Stimulated activated CD8-positive, alpha-beta memory T cell treated with anti-CD3 and anti-CD28 coated beads, Interleukin-12 subunit alpha, Interleukin-12 subunit beta, amount 100 ng/mL, for 1 hour (primary cell): Measurements from ENCODE around the gene FBN2.
"Not testable (repeated sequence)": the region's sequence is repeated elsewhere in the genome, so short reads cannot be mapped to it uniquely, and the experiment has no call there.

Experiments used
- DNase-seq: peaks from one replicate; pipeline ENCODE4 v3.0.0-alpha.2; 2020; ENCODE audit warnings: low read depth

The FBN2 gene

DNA sequence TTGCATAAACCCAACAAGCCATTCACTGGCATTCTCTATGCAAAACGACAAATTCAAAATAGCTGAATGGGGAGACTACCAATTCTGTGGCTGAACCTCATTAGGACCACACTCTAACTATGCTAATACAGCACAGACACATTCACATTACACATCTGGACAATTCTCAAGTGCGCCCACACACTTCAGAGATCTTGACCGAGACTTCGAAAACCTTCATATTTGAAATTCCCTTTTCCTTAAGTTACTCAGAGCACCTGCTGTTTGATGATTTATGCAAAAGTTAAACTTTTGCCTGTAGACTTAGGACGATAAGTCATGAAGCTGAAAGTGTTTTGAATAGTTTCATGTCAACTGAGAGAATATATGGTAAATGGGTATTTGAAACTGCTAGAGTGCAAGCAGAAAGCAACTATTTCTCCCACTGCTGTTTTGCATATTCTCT is 111.9 kb downstream of the FBN2 start:
- no peak for DNase-seq

DNA sequence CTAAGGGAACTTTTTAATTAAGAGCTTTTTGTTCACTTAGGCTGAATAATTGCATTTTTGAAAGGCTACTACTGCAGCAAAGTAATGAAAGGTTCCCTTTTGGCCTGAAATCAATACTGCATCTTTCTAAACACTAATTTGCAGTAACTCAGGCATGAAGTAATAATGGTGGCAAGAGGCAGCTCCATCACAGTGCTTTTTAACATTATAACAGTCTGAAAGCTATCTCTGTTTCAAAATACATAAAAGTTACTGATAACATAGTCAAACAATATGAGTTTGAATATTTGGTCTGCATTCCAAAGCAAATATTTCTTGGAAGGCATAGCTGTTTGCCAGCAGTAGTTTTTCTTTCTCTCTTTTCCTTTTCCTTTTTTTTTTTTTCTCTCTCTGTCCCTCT is 113.4 kb downstream of the FBN2 start:
- DNase-seq, result no peak

DNA sequence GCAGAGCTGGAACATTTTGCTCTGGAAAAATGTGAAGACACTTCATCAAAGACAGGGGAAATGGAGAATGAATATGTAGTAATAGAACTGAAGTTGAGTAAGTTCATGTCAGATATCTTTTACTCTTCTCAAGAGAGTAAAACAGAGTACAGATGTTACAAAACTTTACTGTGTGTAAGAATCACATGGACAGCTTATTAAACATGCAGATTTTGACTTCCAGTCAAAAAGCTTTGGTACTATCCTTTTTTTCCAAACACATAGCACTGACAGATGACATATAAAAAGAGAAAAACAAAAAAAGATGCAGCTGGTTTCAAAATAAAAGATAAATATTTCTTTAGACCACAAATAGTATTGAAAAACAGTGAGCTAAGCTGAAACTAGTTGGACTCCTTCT is 115.4 kb downstream of the FBN2 start:
- no peak for DNase-seq

DNA sequence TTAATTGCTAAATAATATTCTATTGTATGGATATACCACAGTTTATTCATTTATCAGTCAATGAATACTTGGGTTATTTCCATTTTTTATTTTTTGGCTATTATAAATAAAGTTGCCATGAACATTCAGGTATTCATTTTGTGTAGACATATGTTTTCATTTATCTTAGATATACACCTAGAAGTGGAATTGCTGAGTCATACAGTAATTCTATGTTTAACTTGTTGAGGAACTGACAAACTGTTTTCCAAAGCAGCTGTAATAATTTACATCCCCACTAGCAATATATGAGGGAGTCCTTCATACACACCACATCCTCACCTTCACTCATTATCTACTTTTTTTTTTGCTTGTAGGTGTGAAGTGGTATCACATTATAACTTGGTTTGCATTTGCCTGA is 123.6 kb downstream of the FBN2 start:
- no peak for DNase-seq

DNA sequence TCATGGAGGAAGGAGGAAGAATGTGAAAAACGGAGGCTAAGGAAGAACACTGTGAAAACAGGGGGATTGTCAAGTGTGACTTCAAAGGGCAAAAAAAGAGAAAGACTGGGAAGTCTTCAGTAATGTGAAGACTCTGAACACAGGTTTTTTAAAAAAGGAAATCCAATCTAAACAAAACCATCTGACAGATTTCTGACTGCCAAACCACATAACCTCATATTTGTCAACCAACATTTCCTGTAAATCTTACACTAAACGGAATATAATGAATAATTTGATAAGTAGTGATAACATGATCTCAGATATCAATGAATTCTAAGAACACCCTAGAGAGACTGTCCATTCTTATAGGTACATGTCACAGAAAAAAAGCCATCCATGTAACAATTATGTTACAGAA is 124.7 kb downstream of the FBN2 start:
- no peak for DNase-seq

DNA sequence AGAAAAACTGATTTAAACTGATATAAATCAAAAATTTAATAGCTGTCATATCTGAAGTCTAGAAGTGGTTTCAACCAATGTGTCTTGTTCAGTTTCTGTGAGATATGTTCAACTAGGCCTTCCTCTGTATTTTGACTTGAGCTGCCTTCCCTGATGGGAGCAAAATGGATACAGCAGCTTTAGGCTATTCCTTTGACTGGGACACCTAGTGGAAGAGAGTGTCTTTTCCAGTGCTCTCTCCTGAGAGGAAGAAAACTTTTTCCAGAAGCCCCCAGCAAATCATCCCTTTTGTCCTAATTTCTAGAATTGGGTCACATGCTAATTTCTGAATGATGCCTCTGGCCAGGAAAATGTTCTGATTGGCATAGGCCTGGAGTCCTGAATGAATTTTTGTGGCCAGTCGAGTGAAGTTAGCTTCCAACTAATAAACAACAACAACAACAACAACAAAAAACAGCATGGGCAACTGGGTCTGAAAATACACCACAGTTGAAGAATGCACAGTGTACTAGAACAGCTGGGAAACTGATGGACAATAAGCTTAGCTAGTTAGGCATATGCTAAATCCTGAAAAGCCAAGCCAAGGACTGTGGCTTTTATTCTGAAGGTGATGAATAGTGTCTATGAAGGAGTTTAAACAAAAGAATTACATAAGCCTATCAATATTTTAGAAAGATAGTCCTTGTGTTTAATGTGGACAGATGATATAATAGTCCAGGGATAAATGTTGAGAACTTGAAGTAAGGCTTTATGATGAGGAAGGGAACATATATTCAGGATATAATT is 125.7 kb downstream of the FBN2 start:
- DNase-seq, result no peak

DNA sequence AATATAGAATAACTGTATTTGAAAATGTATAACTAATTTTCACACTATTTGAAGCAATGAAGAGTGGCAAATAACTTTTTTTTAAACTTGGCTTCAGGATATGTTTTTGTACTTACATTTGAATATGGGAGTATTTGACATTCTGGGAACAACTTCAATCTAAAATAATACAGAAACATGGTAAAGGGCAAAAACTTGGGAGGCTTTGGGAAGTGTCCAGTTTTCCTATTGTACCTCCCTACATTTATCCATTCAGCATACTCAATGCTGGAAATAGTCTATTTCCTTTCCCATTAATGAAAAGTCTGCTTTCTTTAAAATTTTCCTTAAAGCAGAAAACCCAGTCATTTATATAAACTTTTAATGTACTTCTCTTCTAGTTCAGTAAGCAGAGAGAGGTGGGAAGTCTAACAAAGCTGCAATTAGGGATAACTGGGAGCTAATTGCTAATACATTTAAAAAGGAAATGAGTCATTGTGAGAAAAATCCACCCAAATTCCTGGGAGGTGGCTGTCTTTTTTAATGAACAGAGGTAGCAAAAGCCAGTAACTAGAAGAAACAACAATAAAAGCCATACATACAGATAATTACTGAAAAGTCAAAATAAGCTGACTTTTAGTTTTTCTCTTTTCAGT is 128.8 kb downstream of the FBN2 start:
- no peak for DNase-seq

DNA sequence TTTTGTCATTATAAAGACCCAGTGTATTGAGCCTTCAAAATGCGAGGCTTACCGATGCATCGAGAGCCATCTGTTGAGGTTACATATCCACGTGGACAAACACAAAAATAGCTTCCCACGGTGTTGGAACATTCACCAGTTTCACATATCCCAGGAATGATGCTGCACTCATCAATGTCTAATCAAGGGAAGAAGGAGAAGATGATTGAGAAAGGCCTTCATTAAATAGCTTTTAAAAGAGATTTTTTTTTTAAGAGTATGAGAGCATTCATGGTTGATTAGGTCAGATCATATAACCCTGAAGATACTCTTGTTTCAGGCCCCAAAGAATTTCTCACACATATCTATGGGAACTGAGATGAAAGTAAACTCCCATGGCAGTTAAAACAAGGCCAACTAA is 129.4 kb downstream of the FBN2 start:
- DNase-seq, result no peak

DNA sequence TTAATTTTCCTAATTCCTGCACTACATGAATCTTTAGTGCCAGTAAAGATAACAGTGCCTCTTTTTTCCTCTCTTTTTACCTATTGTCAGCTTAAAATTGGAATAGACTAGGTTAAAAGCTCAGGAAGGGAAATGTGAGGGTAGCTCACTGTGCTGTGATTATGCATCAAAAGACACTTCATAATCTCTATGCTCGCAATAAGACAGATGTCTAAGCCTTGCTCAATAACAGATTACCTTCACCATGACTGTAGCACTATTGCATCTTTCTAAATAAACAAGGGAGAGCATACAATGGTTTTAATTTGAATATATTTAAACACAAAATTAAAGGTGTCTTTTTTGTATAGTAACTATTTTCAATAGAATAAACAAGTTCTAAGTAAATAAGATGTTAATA is 130.1 kb downstream of the FBN2 start:
- no peak for DNase-seq

DNA sequence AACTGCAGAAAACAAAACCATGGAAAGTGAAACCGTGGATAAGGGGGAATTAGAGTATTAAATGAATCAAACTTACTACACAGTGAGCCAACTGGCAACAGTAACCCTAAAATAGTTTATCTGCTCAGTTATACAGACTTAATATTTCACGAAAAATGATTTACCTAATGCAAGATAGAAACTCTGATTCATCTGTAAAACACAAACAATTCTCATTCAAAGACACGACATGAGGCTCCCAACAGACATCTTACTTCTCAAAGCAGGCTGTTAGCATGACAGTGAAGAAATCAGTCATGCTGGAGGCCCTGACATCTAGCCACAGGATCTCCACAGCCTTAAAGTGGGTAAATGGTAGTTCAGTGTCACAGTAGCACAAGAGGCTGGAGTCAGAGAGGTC is 131.2 kb downstream of the FBN2 start:
- no peak for DNase-seq

DNA sequence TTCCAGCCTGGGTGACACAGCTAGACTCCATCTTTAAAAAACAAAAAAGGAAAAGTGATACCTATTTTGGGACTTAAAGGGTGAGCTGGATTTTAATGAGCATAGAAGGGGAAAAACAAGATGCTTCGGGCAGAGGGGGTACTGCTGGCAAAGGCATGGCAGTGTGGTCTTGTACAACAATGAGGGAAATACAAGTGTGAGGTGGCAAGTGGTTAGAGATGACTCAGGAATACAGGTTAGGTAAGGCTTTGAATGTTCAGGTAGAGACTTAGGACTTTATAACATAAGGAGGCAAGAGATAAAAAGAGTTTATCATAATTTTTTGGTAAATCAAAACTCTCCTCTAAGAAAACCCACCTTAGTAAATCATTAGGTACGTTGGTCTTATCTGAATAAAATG is 132.9 kb downstream of the FBN2 start:
- DNase-seq, result no peak

DNA sequence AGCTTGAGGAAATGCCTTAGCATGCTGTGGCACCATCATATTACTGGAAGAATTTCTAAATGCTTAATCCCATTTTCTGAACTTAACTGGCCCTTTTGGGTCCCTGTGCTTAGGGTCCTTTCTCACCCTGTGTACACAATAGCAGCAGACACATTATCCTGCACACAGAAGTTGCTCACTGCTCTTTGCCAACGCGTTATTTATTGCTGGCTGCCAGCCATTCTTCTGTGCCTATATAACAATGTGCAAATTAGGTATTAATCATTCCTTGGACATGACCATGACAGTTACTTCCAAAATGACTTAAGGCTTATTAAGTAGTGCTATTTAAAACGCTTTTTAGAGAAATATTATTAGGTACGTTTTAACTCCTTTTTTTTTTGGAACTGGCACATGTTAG is 134.7 kb downstream of the FBN2 start:
- DNase-seq, result no peak

DNA sequence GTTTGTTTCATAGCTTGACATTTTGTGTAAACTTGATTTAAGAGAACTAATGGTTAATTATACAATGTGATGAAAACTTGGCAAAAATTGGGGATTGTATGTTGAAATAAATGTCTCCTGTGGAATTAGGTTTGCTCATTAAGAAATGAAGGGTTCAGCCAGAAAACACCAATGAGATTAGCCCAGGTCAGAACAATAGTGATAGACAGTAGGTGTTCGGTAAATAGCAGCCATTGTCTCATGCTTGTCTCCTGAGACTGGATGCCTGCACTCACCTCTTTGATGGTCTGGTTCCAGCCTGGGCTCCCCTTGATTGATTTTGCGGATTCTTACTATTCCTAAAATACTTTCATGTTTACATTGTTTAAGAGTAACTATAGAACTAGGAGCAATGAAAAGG is 135.5 kb downstream of the FBN2 start:
- no peak for DNase-seq

DNA sequence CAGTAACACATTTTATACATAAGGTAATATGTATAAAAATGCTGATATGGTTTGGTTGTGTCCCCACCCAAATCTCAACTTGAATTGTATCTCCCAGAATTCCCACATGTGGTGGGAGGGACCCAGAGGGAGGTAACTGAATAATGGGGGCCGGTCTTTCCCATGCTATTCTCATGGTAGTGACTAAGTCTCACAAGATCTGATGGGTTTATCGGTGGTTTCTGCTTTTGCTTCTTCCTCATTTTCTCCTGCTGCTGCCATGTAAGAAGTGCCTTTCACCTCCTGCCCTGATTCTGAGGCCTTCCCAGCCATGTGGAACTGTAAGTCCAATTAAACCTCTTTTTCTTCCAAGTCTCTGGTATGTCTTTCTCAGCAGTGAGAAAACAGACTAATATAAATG is 137.3 kb downstream of the FBN2 start:
- DNase-seq, result not testable (repeated sequence)

DNA sequence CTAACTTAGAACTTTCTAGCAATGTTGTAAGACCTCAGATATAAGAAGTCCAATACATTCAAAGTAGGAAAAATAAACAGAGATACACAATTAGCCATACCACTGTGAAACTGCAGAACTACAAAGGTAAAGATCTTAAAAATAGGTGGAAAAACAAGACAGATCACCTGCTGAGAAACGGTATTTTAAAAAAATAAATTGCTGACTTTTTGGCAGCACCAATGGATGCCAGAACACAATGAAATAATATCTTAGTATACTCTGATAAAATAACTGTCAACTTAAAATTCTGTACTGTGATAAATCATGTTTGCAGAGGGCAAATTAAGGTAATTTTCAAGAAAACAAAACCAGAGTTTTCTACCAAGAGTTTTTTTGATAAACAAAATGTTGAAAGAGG is 138.9 kb downstream of the FBN2 start:
- DNase-seq, result no peak

DNA sequence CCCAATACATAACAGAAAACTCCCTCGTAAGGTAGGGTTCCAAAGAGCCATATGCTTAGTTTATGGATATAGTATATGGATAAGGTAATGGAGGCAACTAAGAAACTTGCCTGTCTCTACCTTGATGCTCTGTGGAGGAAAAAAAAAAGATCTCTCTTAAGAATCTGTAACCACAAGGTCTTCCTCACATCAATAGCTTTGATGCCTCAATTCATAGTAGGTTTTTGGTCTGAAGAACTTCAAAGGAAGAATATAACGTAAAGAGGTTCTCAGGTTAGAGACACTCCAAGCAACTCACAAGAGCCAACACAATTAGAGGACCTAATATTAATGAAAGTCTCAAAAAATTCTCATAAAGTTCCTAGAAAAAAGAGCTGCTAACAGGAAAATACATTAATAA is 140.2 kb downstream of the FBN2 start:
- DNase-seq, result no peak

DNA sequence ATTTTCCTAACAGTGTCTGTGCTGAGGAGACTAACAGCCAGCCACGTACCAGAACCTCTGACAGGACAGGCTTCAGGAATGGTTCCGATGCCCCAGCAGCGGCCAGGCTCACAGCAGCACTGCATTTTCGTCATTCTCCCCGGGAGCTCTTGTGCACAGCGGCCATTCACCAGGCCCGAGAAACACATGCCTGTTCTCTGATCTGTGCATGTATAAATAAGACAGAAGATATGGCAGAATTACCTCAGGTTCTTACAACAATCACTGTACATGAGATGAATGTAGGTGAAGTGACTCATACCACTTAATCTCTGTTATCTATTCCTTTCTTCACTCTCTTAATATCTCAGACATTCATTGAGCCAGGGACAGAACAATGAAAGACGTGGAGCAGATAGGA is 143.0 kb downstream of the FBN2 start:
- no peak for DNase-seq

DNA sequence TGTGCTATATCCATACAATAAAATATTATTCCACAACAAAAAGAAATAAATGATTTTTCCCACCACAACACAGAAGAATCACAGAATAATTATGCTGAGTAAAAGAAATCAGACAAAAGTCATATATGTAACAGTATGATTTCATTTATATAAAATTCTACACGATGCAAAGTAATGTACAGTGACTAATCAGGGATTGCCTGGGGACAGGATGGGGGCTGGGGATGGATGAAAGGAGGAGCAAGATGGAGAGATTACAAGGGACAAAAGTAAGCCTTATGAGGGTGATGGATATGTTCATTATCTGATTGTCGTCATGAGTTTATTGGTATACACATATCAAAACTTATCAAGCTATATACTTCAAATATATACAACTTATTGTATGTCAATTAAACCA is 154.0 kb downstream of the FBN2 start:
- DNase-seq, result no peak

DNA sequence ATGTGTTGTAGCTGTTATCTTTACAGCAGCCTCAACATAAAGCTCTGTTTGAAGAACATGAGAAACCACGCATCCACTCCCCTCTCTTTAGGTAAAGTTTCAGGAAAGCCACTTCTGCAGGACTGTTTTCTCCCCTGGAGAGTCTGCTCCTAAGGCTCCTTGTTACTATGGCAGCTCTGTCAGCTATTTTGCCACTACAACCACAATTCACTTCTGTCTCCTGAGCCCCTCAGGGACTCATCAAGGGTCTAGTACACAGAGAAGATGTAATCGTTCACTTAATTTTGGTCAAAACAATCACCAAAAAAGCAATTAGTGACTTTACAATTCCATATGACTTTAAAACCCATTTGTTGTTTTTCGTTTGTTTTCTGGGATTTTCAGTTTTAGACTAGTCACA is 157.7 kb downstream of the FBN2 start:
- no peak for DNase-seq

DNA sequence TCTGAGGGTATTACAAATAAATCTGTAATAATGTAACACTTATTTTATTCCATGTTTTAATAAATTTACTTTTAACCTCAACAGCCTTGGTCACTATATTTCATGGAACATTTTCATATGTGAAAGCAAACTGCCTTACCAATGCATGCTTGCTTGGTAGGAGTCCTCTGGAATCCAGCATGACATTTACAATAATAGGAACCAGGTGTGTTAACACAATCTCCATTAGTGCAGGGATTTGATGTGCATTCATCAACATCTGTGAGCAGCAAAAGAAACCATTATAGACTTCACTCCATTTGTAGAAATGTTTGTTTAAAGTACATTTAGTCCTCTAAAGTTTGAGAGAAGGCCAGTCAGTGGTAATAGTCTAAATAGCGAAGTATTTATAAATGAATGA is 159.4 kb downstream of the FBN2 start:
- DNase-seq, result no peak

DNA sequence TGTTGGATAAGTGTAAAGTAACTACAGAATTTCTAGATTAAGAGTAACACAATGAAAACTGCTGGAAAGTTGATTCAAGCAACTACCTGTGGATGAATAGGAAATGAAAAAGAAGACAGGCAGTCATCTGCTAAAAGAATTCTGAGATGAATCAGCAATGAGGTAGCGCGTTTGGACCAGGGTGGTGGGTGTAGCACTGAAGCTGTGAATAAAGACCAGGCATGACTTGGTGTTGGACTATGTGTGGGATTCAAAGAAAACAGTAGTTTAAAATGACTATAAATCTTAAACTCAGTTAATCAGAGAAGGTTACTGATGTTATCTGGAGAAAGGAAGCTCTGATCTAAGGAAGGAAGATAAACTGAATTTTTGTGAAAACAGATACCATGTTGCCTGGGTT is 159.8 kb downstream of the FBN2 start:
- DNase-seq, result no peak

DNA sequence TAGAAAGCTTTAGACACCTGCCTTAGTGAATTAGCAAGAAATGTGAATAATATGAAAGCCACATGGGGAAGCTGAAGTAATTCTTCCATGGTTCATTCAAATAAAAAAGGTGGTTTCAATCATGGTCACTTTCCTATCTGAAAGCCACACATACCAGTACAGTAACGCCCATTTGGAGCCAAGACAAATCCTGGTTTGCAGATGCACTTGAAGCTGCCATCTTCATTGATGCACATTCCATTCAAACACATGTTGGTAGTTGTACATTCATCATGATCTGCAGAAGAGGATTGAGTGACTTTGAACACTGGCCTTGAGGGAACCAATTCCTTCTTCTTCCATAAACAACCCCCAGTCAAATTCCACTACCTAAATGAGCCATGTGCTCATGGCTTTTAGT is 161.5 kb downstream of the FBN2 start:
- DNase-seq, result no peak

DNA sequence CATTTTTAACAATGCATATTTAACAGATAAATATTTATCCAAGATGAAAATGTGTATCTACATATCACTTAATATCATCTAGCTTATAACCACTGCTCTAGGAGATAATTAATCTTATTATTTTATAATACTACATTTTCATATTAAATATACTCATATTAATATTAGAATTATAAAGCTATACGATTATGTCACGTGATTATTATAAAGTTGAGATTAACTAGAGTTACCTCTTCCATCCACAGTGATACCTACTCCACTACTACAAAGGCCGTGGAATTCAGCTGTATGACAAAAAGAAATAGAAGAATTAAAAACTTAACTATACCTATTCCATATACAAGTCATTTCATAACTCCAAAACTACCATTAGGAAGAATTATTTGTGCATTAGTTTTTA is 171.9 kb downstream of the FBN2 start:
- DNase-seq, result no peak

DNA sequence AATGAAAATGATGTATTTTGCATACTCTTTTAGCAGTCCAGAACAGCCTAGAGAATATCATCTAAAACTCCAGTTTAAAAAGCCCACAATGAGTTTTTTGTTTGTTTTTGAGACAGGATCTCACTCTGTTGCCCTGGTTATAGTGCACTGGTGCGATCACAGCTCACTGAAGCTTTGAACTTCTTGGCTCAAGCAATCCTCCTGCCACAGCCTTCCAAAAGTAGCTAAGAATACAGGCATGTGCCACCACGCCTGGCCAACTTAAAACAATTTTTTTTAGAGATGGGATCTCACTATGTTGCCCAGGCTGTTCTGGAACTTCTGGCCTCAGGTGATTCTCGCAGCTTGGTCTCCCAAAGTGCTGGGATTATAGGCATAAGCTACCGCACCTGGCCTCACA is 175.7 kb downstream of the FBN2 start:
- no peak for DNase-seq
